GM19468 (cell line): ENCODE results near the gene OTOG.

ENCODE experiments used
- ATAC-seq: cut with Tn5 transposase; IDR thresholded peaks from one replicate; pipeline ENCODE4 v1.9.1; 2021; ENCODE audit warnings: mild to moderate bottlenecking, moderate library complexity, moderate number of reproducible peaks; ENCODE audit not compliant: unreplicated experiment; ENCODE audit errors: extremely low read depth

OTOG gene

DNA sequence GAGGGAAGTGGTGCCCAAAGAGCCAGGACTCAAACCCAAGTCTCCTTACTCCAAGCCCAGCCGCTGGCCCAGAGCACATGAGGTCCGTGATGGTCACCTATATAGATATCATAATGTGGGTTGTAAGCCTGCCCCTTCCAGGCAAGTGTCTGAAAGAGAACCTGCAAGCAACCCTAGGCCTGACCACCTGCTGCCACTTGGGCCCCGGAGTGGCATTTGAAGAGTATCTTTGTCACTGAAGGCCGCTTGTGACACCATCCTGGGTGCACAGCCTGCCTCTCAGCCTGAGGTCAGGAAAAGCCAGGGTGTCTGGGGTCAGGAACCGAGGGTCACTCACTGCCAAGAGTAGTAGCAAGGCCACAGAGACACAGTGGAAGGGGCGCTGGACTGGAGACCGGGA lies 32.4 kb downstream of the OTOG start:
- ATAC-seq: no peak

- no peak for ATAC-seq
Measured at GRCh38 chr11:17580271-17580670, 33.2 kb downstream of the OTOG start.

DNA sequence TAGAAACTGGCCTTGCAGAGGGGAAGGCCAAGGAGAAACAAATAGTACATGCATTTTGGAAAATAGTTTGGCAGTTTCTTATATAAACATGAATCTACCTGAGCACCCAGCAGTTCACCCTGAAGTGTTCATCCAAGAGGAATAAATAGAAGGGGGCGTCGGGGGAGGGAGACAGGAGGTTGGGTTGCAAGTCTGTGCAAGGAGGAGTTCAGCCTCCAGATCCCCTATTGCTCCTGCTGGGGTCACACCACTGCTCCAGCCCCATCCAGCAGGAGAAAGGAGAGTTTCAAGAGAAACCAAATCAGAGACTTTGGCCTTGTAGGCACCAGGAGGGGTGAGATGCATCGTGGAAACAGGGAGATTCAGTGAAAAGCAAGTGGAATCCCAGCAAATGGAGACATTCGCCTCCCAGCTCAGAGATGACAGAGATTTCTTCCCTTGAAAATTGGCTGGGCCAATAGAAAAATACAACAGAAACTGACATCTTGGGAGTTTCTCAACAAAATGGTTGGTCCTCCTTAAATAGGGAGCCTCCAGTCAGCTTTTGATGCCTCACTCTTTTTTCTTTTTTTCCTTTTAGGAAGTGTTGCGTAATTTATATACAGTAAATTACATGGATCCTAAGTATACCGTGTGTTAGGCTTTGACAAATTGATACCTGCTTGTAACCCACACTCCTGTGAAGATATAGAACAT lies 34.1 kb downstream of the OTOG start:
- no peak for ATAC-seq

GRCh38 chr11:17581732-17582053 lies 34.6 kb downstream of the OTOG start:
- no peak for ATAC-seq

DNA sequence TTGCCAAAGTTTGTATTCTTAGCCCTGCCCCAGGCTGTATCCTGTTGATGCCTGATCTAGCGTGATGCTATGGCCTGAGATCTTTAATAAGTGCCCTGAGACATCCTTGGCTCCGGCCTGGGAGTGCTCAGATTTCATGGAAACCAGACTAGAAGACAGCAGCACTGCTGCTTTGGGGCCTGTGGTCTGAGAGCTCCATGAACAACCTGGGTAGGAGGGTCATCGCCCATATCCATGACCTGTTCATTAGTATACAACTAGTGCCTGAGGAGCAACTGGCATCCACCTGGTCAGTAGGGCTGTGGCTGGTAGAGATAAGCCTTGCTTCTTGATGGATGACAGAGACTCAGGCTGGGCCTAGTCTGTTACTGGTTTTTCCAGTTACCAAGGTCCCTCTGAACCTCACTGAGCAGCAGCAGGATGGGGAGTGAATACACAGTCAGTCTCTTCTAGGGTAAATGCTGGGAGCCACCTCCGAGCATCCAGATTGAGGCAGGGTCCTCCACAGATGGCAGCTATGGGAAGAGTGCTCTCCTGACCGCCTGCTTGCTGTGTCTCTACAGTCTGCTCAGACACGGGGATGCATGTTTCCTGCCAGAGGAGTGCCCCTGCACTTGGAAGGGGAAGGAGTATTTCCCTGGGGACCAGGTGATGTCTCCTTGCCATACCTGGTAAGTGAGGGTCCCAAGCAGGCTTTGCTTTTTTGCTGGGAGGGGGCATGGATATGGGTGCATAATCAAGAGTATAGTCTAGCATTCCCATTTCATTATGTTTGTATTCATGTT lies 39.0 kb downstream of the OTOG start:
- ATAC-seq: no peak

GRCh38 chr11:17588166-17588565 lies 41.1 kb downstream of the OTOG start:
- no peak for ATAC-seq

DNA sequence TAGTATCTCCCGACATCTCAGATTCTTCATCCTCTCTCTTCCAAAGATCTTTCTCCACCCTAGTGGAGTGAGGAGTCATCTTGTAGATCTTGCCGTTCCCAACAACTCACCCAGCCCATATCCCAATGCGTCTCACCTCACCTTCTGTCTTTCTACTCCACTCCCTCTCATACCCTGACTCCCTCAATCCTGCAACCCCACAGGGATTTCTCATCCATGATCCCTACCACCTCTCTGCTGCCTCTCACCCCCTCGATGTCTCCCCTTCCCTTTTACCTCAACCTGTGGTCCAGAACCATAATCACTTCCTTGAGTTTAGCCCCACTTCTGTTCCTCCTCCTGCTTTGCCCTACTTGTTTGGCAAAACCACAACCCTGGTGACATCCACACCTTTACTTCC lies 41.7 kb downstream of the OTOG start:
- ATAC-seq: no peak

DNA sequence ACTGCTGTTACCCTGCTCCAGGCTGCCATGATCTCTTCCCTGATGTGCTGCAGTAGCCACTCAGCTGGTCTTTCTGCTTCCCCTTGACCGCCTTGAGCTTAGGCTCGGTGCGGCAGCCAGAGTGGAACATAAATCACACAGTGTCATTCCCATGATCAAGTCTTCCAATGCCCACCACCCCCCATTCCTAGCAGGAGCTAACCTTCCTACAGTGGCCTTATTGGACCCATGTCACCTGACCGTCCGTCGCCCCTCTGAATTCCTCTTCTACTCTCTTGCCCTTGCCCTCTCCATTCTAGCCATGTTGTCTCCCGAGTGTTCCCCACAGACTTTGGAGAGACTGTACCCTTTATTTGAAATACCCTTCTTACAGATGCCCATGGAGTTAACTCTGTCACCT lies 43.4 kb downstream of the OTOG start:
- no peak for ATAC-seq

DNA sequence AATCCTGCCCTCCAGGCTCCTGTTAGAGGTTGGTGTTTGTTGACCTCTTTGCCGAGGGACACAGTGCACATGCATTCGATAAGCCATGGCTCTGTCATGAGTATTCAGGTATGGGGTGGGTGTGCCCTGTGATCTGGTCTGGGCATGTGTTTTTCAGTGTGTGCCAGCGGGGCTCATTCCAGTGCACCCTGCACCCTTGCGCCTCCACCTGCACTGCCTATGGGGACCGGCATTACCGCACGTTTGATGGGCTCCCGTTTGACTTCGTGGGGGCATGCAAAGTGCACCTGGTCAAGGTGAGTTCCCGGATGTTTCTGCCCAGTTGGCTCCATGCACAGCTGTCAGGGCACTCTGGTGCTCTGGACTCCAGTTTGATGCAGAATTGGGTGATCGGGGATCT lies 44.2 kb downstream of the OTOG start:
- ATAC-seq: no peak

DNA sequence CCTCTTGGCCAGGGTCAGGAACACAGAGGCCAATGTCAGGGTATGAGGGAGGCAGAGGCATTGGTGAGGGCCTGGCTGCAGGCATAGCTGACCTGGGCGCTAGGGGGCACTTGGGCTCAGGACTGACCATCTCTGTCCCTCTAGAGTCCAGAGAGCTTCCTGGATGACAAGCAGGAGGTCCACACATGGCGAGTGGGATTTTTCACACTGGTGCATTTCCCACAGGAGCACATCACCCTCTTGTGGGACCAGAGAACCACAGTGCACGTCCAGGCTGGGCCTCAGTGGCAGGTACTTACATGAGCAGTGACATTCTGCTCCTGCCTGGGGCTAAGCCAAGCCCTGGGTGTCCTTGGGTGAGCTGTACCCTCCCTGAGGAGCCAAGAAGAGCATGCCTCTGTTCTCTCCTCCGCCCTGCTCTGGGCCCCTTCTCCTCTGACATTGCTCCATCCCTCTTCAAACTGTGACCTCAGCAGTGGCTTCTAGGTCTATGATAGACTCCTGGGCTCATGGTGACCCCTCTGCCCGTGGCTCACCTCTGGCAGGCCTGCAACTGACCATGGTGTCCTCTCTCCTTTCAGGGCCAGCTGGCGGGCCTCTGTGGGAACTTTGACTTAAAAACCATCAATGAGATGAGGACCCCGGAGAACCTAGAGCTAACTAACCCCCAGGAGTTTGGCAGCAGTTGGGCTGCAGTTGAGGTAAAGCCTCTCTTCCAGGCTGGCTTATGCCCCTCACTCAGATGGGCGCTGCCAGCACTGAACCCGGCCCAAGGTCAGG lies 46.6 kb downstream of the OTOG start:
- no peak for ATAC-seq

DNA sequence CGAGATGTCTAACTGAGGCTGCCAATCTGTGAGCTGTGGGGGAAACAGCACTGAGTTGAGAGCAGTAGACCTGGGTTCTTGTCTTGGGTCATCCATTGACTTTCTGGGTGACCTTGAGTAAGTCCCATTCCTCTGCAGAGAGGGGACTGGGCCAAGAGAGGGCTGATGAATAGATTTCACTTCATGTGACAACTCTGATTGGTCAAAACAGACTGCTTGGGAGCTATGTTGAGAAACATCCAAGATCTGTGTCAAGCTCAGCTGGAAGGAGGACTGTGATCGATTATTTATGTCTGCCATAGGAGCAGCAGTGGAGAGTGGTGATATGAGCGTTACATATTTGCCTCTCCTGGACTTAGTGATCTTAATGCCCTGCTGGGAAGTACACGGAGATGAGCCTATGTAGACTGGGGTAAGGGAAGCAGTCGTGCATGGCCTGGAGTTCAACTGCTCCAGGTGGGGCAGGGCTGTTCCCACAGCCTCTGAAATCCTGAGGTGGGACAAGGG lies 47.7 kb downstream of the OTOG start:
- no peak for ATAC-seq

- ATAC-seq: no peak
Measured at GRCh38 chr11:17595526-17596309, 48.7 kb downstream of the OTOG start.

DNA sequence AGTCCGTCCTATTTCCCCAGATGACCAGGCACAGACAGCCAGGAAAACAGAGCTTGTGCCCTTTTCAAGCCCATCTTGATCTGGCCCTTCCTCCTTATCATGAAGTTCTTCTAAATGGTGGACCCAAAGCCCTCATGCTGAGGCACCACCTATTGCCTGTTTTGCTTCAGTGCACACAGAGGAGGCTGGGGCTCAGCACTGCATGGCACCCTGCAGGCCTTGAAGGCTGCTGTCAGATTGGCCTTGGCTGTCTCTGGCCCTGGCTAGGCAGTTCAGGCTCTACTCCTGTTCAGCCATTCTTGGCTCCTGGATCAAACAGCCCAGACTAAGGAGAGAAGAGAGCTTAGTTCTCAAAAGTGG lies 49.2 kb downstream of the OTOG start:
- ATAC-seq: no peak

DNA sequence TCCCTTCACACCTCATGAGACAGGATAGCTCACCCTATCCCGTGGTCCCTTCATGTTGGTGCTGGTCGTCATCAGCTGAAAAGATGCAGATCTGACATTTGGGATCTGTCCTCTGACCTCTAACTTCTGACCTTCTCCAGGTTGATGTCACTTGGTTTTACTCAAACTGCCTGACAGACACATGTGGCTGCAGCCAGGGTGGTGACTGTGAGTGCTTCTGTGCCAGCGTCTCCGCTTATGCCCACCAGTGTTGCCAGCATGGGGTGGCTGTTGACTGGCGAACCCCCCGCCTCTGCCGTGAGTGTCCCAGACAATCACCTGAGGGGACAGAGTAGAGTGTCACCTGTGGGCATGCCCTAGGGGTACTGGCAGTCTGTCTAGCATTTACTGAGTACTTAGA lies 49.7 kb downstream of the OTOG start:
- no peak for ATAC-seq

GRCh38 chr11:17597770-17598169 lies 50.7 kb downstream of the OTOG start:
- ATAC-seq: no peak

DNA sequence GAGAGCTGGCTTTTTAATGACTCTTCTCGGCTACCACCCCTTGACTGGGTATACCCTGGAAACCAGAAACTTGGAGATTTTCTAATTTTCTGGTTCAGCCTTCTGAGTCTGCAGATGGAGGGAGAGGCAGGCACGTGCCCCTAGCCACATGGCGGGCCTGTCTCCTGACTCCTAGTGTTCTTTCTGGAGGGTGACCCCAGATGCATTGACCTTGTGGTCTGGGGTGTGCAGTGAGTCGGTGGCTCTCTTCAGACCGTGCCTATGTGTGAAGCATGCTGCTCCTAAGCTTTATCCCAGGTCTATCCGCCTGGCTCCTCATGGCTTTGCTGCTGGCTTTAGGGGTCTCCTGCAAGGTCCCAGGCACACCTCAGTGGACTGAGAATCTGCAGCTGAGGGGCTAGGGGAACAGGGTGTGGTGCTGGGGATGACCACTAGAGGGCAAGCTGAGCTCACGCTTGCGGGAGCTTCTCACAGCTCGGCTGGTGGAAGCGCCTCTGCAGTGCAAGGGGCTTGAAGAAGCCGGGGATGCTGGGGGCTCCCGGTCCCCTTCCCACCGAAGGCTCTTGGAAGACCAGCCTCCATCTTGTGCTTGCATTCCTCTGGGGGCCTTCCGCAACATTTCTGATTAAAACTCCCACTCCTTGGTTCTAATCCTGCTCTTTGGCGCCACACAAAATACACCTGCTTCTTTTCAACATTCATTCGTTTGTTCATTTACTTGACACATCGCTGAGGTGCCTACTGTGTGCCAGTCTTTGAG lies 51.8 kb downstream of the OTOG start:
- no peak for ATAC-seq

GRCh38 chr11:17599460-17599925 lies 52.4 kb downstream of the OTOG start:
- ATAC-seq: no peak

- no peak for ATAC-seq
Measured at GRCh38 chr11:17600316-17601255, 53.5 kb downstream of the OTOG start.
